OCI-M2 (cell line): ENCODE data around the gene GRB7.
"Not testable (repeated sequence)": the region's sequence is repeated elsewhere in the genome, so short reads cannot be mapped to it uniquely, and the experiment has no call there.

Experiments
- DNase-seq: peaks from one replicate; lab custom pipeline; 2025; ENCODE audit not compliant: unreplicated experiment; lab: John Stamatoyannopoulos, UW

GRB7 gene

DNA sequence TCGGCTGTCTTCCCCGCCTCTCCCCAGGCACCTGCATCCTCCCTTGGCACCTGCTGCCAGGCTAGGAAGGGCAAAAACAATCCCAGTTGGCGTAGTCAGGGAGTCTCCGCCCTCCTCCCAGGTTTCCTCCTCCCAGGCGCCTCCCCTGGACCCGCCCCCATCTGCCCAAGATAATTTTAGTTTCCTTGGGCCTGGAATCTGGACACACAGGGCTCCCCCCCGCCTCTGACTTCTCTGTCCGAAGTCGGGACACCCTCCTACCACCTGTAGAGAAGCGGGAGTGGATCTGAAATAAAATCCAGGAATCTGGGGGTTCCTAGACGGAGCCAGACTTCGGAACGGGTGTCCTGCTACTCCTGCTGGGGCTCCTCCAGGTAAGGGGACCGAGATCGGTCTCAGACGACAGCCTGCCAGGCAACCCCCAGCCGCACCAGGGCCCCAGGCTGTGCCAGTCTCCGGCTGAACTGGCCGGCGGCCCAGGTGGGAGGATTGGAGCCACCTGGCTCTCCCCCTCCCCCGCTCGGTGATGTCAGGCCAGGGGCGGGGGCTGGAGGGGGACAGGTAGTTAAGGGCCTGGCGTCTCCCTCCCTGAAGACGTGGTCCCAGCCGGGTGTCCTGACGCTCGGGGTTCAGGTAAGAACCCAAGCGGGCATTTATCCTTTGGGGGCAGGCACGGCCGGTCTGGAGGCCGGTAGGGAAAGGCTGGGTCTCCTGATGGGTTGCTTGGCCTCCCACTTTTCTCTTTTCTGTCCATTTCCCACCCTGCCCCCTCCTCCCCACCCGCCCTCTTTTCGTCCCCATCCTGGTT, at the start of gene GRB7:
Gene GRB7 (plus strand): TSS at position 179 of the 808 bp plus-strand sequence. CDS start 4,364 bp downstream, outside the sequence.
- DNase-seq, result no peak

DNA sequence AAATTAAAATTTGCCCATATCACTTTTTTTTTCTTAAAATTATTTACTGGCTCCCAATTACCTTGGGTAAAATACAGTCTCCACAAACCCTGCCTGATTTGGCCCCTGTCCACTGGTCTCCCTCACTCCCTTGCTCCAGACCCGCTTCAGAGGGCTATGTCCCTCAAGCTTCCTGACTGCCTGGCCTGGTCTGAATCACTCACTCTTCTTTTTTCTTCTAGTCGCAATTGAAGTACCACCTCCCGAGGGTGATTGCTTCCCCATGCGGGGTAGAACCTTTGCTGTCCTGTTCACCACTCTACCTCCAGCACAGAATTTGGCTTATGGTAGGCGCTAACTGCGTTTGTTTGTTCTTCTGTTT, 49.3 kb upstream of the GRB7 start:
- DNase-seq, result no peak

DNA sequence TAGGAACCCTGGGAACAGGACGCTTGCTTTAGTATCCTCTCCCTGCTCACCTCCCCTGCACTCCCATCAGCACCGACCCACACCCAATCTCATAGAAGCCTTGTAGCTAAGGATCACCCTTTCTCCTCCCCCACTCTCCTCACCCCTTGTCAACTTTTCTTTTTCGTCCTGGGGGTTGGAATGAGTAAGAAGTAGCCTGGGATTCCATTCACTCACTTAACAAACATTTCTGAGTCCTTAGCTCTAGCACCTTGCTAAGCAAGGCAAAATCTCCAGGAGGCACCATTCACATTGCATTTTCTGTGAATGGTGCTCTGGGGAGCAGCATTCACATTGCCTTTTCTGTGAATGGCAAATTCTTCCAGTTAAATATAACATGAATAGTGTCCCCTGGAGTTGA, 48.8 kb upstream of the GRB7 start:
- DNase-seq, result no peak

DNA sequence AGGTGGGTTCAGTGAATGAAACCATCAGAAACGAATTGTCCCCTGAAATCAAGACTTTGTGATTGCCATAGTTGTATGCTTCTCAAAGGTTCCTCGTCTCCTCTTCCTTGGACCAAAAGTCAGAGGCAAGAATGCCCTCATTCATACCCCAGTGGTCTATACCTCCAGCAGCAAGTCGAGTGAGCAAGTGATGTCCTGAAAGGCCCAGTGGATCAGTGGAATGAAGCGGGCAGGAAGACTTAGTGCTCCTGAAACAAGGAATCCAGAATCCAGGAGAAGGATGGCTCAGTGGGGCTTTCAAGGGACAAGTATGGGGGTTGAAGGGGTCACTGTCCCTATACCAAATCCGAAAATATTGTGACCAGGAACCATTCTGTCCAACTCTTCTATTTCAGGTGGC, 43.1 kb upstream of the GRB7 start:
- no peak for DNase-seq

DNA sequence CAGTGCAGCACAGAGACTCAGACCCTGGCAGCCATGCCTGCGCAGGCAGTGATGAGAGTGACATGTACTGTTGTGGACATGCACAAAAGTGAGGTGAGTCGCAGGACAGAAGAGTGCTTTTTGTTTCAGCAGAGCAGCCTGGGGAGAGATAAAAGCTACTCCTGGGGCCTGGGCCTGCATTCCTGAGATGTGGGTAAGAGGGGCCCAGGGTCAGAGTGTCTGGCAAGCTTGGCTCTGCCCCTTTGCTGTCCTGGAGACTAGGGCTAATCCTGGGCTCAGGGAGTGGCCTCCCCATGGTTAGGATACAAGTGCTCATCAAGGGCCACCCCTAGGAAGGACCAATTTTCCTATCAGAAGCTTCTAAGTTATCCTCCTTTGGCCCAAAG, 42.7 kb upstream of the GRB7 start:
- DNase-seq, result no peak

DNA sequence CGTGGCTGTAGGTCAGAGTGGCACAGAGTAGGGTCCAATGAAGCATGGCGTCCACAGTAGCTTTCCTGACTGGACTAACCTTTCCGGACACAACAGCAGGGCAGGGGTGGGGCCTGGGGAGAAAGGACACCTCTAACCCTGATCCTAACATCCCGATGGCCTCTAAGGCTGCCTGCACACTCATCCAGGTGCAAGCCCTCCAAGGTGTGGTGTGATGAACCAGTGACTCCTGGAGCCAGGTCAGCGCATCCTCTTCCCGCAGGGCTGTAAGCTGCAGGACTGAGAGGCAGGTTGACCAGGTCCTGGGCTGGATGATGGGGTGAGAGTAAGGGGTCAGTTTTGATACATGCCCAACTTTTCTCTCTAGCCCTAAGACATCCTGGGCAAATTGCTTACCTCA, 41.0 kb upstream of the GRB7 start:
- DNase-seq, result no peak

DNA sequence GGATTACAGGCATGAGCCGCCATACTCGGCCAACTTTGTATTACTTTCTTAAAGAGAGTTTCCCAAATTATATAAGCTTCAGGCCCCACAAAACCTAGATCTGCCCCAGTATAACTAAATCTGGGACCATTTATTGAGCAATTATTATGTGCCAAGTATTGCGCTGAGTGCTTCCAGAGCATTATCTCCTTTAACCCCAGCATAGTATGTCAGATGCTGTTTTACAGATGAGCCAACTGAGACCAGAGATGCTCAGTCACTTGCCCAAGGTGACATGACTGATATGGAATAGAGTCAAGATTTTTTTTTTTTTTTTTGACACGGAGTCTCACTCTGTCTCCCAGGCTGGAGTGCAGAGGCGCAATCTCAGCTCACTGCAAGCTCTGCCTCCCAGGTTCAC, 39.8 kb upstream of the GRB7 start:
- DNase-seq, result no peak

DNA sequence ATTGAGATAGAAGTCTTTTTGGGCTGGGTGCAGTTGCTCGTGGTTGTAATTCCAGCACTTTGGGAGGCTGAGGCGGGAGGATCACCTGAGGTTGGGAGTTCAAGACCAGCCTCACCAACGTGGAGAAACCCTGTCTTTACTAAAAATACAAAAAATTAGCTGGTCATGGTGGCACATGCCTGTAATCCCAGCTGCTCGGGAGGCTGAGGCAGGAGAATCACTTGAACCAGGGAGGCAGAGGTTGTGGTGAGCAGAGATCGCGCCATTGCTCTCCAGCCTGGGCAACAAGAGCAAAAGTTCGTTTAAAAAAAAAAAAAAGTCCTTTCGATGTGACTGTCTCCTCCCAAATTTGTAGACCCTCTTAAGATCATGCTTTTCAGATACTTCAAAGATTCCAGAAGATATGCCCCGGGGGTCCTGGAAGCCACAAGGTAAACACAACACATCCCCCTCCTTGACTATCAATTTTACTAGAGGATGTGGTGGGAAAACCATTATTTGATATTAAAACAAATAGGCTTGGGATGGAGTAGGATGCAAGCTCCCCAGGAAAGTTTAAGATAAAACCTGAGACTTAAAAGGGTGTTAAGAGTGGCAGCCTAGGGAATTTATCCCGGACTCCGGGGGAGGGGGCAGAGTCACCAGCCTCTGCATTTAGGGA, 38.5 kb upstream of the GRB7 start:
- DNase-seq, result not testable (repeated sequence)

DNA sequence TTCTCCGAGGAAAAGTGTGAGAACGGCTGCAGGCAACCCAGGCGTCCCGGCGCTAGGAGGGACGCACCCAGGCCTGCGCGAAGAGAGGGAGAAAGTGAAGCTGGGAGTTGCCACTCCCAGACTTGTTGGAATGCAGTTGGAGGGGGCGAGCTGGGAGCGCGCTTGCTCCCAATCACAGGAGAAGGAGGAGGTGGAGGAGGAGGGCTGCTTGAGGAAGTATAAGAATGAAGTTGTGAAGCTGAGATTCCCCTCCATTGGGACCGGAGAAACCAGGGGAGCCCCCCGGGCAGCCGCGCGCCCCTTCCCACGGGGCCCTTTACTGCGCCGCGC, 38.0 kb upstream of the GRB7 start, which contains the start of gene ERBB2:
Gene ERBB2 (plus strand): TSS at position 247 of the 330 bp plus-strand sequence. CDS start 175 bp downstream, outside the sequence.
- DNase-seq, result no peak

DNA sequence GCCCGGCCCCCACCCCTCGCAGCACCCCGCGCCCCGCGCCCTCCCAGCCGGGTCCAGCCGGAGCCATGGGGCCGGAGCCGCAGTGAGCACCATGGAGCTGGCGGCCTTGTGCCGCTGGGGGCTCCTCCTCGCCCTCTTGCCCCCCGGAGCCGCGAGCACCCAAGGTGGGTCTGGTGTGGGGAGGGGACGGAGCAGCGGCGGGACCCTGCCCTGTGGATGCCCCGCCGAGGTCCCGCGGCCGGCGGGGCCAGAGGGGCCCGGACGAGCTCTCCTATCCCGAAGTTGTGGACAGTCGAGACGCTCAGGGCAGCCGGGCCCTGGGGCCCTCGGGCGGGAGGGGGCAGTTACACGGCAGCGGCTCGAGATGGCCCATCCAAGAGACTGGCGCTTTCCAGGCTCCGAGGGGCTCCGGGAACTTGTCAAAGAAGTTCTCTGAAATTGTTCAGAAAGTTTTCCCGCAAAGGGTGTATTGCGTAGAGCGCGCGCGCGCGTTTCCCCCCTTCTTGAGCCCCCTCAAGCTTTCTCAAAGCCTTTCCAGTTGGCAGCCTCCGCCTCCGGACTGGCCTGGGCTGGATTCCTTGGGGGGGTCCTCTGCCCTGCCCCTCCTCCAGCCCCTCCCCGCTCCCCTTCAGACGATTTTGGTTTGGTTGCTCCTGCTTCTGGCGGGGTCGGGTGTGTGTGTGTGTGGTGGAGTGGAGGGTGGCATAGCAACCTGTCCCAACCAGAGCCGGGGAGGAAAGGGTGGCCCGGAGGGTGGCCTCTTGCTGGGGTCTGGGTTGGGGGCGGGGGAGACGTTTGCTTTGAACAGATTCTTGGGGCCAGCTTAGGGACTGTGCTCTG, 37.4 kb upstream of the GRB7 start:
- no peak for DNase-seq

DNA sequence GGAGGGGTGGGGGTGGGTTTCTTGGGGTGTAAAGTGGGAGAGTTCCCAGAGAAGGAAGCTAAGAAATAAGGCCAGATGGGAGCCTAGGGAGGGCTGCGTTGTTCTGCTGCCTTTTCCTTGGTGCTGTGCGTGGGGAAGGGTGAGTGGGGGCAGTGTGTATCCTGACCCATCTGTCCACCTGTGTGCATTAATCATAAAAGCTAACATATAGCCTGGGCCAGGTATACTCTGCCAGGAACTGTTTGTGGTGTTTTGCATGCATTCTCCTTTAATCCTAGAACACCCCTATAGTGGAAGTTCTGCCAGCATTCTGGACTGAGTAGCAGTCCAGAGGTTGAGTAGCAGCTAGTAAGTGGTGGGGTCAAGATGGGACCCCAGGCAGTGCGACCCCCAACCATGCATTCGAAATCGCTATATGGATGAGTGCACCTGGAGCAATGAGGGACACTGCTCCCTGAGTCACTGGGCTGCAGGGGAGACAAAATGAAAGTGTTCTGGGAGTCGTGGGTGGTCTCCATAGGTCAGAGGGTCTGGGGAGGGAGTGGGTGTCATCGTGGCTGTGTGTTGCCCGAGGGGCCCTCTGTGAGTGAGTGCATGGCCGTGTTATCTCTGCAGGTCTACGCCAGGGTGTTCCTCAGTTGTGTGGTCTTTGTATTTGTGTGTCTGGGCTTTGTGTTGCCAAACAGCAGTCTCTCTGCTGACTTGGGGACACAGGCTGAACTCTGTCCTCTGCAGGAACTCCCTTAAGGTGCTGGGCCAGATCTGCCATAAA, 36.5 kb upstream of the GRB7 start:
- DNase-seq, result no peak

DNA sequence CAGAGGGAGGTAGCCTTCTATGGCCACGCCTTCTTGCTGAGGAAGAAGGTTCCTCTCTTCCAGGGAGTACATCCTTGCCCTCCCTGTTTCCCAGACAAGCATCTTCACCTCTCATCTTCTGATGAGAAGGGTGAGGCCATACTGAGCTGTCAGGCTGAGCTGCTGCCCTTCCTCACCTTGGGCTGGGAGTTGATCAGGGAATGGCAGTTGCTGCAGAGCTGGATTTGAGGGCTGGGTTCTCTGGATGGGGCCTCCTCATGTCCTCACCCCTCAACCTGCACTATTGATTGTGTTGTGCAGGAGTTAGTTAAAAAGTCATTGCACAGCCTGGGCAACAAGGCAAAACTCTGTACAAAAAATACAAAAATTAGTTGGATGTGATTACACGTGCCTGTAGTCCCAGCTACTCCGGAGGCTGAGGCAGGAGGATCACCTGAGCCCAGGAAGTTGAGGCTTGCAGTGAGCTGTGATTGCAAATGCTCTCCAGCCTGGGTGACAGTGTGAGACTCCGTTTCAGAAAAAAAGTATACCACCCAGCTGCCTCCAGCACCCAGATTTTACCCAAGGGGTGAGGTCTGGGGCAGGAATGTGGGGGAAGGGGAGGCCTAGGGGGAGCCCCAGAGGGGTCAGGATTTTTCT, 35.8 kb upstream of the GRB7 start:
- DNase-seq, result no peak

DNA sequence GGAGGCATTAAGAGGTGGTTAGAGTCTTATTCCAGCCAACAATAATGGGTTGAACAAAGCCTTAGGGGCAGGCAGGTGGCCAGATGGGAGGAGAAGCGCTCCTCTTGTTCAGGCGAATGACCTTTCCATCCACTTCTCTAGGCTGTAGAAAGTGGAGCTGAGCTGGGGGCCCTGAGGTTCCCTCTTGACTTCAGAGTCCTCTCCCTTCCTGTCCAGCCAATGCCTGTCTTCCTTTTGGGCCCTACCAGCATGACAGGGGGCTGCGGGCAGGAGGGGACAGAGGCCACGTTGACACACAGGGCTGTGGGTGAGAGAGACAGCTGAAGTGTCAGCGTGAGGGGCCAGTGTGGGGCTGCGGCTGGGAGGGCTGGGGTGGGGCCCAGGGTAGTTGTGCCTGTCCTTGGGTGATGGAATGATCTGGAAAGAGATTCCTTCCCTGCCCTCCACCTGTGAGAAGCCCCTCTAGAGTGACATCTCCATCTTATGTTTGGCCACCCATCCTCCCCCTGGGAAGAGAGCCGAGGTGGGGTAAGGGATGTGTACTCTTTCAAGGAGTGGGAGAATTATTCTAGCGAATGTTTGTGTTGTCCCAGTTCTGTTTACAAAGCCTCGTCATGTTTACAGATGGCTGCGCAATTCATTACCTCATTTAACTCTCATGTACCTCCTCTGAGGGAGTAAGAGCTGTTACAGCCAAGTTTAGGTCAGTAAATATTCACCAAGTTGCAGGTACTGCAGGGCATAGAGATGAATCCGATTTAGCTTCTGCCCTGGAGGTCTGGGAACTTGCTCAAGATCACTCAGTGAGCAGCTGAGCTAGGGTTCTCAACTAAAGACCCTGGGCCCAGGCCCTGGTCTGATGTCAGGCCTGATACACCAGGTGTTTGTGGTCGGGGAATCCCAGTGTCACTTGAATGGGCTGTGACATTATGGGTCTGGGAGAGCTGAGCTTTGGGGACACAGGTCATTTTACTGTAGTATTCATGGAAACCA, 34.5 kb upstream of the GRB7 start:
- no peak for DNase-seq

DNA sequence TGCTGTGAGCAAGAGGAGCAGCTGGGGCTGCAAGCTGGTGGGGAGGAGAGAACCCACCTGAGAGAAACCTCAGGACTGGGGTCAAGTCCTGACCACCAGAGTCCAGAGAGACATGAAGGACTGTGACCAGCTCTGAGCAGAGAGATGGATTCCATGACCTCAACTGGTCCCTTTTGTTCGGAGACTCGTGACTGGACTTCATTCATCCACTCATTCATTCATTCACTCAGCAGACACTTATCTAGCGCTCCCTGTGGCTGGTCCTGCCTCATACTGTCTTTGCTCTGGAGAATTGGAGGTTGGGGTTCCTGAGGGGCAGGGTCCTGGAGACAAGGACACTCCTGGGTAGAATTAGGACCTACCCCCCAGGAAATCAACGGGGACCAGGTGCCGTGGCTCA, 33.8 kb upstream of the GRB7 start:
- DNase-seq, result no peak

DNA sequence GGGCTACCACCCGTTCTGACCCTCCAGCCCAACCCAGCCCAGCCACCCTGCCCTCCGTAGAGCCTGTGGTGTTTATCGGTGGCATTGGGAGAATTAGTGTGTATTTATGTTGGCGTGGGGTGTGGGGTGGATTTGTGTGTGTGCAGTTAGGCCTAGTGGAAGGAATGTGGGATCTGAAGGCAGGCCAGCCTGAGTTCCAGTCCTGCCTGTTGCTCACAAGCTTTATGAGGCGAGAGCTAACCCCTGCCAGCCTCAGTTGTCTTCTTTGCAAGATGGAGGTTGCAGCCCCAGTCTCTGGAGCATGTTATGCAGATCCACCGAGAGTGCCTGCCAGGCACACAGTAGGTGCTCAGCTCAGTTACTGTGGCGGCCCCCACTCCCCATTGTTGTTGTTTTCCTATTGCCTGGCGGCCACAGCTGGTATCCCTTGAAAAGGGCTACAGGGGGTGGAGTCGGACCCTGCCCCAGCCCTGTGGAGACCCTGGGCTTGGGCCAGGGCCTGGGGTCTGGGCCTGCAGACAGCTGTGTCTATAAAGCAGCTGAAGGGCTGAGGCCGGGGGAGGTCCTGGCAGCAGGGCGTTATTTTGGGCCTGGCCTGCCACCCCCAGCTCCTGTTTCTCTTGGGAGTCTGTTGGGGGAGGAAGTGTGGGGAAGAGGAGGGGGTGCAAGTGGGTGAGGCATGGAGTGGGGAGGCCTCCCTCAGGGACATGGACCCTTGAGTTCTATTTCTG, 32.8 kb upstream of the GRB7 start:
- no peak for DNase-seq

DNA sequence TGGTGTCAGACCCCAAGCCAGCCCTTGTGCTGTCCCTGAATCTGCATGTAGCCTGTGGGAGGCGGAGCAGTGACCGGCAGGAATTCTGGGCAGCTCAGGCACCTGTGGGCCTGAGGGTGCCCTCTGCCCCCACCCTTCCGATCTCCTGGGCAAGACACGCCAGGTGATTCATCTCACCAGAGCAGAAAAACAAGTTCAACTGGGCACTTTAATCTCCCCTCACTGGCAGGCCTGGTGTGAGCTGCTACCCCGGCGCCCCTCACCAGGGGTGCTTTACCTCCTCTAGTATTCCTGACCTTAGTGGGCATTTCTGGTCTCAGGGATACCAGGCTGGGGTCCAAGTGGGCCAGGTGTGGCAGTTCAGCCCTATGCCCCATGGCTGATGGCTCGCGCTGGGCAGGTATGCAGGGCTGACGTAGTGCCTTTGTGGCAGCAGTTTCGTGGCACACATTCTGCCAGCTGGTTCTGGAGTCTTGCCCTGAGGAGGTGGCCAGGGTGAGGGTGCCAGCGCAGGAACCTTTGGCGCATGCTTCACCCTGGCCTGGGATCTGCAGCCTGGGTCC, 31.9 kb upstream of the GRB7 start:
- DNase-seq, result no peak

DNA sequence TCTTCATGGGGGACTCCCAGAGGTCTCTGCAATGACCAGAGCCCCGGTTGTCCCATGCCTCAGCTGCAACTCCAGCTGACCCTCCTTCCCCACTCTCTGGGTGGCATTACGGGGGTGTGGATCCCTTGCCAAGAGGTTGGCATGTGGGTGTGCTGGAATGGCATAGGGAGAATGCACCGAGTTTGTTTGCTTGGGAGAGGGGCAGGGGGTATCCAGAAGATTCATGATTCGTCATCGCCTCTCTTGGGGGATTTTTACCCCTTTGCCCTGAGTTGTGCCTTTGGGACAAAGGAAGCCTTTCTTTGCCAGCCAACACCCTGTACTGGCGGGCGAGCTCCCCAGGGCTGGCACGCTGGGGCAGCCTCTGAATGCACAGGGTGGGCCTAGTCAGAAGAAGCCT, 31.4 kb upstream of the GRB7 start:
- no peak for DNase-seq

DNA sequence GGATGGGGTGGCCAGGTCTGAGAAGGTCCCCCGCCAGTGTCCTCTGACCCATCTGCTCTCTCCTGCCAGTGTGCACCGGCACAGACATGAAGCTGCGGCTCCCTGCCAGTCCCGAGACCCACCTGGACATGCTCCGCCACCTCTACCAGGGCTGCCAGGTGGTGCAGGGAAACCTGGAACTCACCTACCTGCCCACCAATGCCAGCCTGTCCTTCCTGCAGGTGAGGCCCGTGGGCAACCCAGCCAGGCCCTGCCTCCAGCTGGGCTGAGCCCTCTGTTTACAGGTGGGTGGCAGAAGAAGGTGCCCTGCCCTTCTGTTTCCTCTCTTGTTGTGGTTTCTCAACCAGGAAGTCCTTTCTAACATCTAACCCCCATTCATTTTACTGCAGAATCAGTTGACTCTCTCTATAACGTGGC, 30.8 kb upstream of the GRB7 start:
- no peak for DNase-seq
